ENCODE results near the gene ZNF646. TPM values are rescaled to one million over a fixed set of nuclear protein-coding genes. Genes with fewer than 3 reads are reported as not detected.
A peak's percentile ranks its signal among the peaks of the same experiment; 100 is the strongest.

The ZNF646 gene
- total RNA-seq, 4 donors from 2014 or later, result 3.3 to 17.3 (median 15.1) TPM

- H3K9me3 ChIP-seq, result no peaks in the 10 kb centered on the region
- DNase-seq, result no peak
- peak overlapping the region; percentile 92 to 93 for H3K27ac ChIP-seq
- peak overlapping the region; percentile 67 to 73 for H3K4me3 ChIP-seq
- intact Hi-C loops (cut with DNase I; ENCODE audit: low total_unique reads), result no loop called here
- no peaks in the 10 kb centered on the region for H3K27me3 ChIP-seq
- no peak for TF ChIP-seq POLR2A (IDR thresholded peaks at IDR 0.05)
- TF ChIP-seq, protein P1, sequence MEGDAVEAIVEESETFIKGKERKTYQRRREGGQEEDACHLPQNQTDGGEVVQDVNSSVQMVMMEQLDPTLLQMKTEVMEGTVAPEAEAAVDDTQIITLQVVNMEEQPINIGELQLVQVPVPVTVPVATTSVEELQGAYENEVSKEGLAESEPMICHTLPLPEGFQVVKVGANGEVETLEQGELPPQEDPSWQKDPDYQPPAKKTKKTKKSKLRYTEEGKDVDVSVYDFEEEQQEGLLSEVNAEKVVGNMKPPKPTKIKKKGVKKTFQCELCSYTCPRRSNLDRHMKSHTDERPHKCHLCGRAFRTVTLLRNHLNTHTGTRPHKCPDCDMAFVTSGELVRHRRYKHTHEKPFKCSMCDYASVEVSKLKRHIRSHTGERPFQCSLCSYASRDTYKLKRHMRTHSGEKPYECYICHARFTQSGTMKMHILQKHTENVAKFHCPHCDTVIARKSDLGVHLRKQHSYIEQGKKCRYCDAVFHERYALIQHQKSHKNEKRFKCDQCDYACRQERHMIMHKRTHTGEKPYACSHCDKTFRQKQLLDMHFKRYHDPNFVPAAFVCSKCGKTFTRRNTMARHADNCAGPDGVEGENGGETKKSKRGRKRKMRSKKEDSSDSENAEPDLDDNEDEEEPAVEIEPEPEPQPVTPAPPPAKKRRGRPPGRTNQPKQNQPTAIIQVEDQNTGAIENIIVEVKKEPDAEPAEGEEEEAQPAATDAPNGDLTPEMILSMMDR (IDR thresholded peaks at IDR 0.05), result no peak
- H3K4me1 ChIP-seq, result peaks cover 0 to 10% of the 10 kb centered on the region in 2 donors
- H3K36me3 ChIP-seq, result no peaks in the 10 kb centered on the region
Measured at GRCh38 chr16:31074814-31075183, 577 bp downstream of the ZNF646 start.

GRCh38 chr16:31076319-31076718 lies 2.1 kb downstream of the ZNF646 start:
- no peak for DNase-seq
- H3K9me3 ChIP-seq, result no peaks in the 10 kb centered on the region
- no peak overlapping the region for H3K27ac ChIP-seq
- no peaks in the 10 kb centered on the region for H3K27me3 ChIP-seq
- intact Hi-C loops (cut with DNase I; ENCODE audit: low total_unique reads), result no loop called here
- H3K4me1 ChIP-seq, result peaks cover 0 to 10% of the 10 kb centered on the region in 2 donors
- TF ChIP-seq, protein P1 (IDR thresholded peaks at IDR 0.05), result no peak
- no peak for TF ChIP-seq POLR2A (IDR thresholded peaks at IDR 0.05)
- no peak overlapping the region for H3K4me3 ChIP-seq
- H3K36me3 ChIP-seq, result no peaks in the 10 kb centered on the region

GRCh38 chr16:31077024-31077423 lies 2.8 kb downstream of the ZNF646 start:
- intact Hi-C loops (cut with DNase I; ENCODE audit: low total_unique reads), result no loop called here
- no peak overlapping the region for H3K27ac ChIP-seq

DNA sequence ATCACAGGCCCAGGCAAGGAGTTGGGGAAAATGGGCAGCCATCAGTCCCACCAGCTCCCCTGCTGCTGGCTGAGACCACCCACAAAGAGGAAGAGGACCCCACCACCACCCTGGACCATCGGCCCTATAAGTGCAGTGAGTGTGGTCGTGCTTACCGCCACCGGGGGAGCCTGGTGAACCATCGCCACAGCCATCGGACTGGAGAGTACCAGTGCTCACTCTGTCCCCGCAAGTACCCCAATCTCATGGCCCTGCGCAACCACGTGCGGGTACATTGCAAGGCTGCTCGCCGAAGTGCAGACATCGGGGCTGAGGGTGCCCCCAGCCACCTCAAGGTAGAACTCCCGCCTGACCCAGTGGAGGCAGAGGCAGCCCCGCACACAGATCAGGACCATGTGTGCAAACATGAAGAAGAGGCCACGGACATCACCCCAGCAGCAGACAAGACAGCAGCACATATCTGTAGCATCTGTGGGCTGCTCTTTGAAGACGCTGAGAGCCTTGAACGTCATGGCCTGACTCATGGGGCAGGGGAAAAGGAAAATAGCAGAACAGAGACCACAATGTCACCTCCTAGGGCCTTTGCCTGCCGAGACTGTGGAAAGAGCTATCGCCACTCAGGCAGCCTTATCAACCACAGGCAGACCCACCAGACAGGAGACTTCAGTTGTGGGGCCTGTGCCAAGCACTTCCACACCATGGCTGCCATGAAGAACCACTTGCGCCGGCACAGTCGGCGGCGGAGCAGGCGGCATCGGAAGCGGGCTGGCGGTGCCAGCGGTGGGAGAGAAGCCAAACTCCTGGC lies 3.6 kb downstream of the ZNF646 start:
- Histone ChIP-seq H3K36me3 (no peaks in the 10 kb centered on the region), H3K4me3 (no peak overlapping the region), H3K4me1 (no peaks in the 10 kb centered on the region), H3K9me3 (no peaks in the 10 kb centered on the region), H3K27me3 (no peaks in the 10 kb centered on the region), H3K27ac (no peak overlapping the region)
- intact Hi-C loops (cut with DNase I; ENCODE audit: low total_unique reads), result no loop called here
- TF ChIP-seq, protein P1 (IDR thresholded peaks at IDR 0.05), result no peak
- no peak for TF ChIP-seq POLR2A (IDR thresholded peaks at IDR 0.05)
- no peak for DNase-seq

More at GRCh38 chr16:31077024-31077423, 2.8 kb downstream of the ZNF646 start:
- peaks cover 0 to 5% of the 10 kb centered on the region in 2 donors for H3K4me1 ChIP-seq
- H3K36me3 ChIP-seq, result no peaks in the 10 kb centered on the region
- DNase-seq, result no peak
- no peak overlapping the region for H3K4me3 ChIP-seq
- H3K9me3 ChIP-seq, result no peaks in the 10 kb centered on the region
- no peaks in the 10 kb centered on the region for H3K27me3 ChIP-seq
- TF ChIP-seq, protein P1 (IDR thresholded peaks at IDR 0.05), result no peak
- no peak for TF ChIP-seq POLR2A (IDR thresholded peaks at IDR 0.05)

DNA sequence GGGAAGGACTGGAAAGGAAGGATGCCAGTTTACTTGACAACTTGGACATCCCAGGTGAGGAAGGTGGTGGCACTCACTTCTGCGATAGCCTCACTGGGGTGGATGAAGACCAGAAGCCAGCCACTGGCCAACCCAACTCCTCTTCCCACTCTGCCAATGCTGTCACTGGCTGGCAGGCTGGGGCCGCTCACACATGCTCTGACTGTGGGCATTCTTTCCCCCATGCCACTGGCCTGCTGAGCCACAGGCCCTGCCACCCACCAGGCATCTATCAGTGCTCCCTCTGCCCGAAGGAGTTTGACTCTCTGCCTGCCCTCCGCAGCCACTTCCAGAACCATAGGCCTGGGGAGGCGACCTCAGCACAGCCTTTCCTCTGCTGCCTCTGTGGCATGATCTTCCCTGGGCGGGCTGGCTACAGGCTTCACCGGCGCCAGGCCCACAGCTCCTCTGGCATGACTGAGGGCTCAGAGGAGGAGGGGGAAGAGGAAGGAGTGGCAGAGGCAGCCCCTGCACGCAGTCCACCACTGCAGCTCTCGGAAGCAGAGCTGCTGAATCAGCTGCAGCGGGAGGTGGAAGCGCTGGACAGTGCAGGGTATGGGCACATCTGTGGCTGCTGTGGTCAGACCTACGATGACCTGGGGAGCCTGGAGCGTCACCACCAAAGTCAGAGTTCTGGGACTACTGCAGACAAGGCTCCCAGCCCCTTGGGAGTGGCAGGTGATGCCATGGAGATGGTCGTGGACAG lies 4.5 kb downstream of the ZNF646 start:
- no peak overlapping the region for H3K27ac ChIP-seq
- no peaks in the 10 kb centered on the region for H3K9me3 ChIP-seq
- no peak for DNase-seq
- H3K4me3 ChIP-seq, result no peak overlapping the region
- intact Hi-C loops (cut with DNase I; ENCODE audit: low total_unique reads), result no loop called here
- TF ChIP-seq, protein P1 (IDR thresholded peaks at IDR 0.05), result no peak
- TF ChIP-seq POLR2A (IDR thresholded peaks at IDR 0.05), result no peak
- no peaks in the 10 kb centered on the region for H3K36me3 ChIP-seq
- no peaks in the 10 kb centered on the region for H3K27me3 ChIP-seq
- H3K4me1 ChIP-seq, result no peaks in the 10 kb centered on the region
